Measurements from ENCODE around the gene BANP.
"Not testable (repeated sequence)": the region's sequence is repeated elsewhere in the genome, so short reads cannot be mapped to it uniquely, and the experiment has no call there.

BANP gene

DNA sequence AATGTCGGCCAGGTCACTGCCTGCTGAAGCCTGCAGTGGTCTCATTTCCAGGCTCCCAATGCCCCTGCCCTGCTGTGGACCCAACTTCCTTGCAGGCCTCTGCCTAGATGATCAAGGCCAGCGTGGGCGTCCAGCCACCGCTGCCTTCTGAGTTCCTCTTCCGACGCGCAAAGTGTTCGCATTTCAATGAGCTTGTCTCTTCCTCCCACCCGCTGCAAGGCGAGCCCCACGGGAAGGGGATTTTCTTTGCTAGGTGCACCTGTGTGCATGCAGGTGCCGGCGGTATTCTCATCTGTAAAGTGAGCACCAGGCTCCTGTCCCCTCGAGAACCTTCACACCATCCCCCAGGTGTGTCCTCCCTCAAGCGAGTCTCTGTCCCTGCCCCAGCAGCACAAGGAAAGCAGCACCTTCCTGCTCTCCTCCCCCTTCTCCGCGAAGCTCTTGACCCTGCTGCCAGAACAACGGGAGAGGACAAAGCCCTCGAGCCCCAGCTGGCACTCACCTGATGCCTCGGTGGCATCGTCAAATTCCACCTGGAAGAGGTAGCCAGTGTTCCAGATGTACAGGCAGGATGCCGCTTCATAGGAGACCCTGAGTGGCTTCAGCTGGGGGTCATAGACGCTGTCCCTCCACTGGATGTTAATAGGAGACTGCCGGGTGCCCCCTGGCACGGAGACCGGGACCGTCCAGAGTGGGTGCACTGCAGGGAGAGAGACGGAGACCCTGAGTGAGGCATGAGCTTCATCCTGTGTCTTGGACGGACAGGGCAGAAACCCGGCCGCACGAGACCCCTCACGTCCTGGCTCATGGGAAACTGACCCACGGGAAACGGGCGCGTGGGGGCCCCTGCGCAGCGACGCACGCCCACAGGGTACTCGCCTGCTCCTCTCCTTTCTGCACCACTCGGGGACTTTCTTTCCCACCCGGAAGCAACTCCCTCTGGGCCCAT, 24.7 kb upstream of the BANP start:
- DNase-seq (ENCODE audit: low read depth), result no peak

DNA sequence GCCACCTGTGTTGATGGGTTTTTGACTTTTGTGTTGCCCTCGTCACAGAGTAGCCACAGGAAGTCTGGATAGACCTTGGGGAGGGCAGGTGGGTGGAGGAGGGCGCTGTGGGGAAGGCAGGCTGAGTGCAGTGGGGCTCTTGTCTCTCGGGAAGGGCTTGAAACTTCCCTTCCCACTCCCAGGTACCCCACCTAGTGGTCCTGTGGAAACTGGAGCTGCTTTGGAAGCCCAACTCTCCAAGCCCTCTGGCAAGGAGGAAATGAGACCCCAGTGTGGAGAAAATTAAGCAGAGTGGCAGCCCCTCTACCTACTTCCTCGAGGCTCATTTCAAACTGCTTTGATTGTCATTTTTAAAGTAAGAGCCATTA, 24.1 kb upstream of the BANP start:
- DNase-seq (ENCODE audit: low read depth), result no peak

DNA sequence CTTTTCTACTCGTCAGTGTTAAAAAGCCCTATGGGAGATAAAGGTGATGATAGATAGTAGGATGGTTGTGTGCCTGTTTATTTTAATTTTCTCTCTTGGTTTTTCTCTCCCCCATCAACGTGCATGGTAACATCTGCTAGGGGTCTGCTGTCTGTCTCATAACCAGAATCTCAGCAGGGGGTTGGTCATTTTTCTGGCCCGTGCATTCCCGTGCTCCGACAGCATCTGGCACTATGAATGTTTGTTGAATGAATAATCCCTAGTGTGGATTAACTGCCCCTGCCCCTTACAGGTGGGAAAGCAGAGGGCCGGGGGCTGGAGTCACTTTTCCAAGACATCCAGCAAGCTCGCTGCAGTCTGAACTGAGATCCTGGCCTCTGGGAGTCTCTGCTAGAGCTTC, 21.2 kb upstream of the BANP start:
- DNase-seq (ENCODE audit: low read depth), result peak; percentile 47

DNA sequence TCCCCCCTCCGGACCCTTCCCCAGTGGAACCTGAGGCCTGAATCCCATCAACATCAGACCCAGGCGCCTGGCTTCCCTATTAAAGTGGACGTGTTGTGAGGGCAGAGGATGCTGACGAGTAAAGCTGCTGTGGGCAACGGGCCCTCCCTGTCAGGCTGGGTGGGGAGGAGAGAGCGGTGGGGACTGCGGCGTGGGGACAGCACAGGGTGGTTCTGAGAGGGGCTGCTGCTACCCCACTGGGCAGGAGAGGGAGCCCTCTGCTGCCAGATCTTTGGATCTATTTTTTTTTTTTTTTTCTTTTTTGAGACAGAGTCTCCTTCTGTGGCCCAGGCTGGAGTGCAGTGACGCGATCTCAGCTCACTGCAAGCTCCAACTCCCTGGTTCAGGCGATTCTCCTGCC, 20.8 kb upstream of the BANP start:
- DNase-seq (ENCODE audit: low read depth), result no peak

DNA sequence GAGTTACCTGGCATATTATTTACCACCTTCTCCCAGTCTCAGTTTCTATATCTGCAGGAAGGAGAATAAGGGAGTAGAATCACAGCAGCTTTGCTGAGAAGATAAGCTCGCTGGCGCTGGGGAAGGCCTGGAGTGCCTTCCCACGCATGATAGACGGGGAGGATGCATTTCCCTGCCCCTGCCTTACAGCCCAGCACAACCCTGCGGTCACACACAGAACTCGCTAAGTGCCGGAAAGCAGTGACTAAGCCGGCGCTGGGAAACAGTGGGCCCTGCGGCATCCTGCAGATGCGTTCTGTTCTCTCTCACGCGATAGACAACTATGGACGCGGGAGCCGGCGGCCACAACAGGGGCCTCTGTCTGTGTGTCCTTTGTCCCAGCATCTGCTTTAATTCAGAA, 19.7 kb upstream of the BANP start:
- DNase-seq (ENCODE audit: low read depth), result peak; percentile 96

DNA sequence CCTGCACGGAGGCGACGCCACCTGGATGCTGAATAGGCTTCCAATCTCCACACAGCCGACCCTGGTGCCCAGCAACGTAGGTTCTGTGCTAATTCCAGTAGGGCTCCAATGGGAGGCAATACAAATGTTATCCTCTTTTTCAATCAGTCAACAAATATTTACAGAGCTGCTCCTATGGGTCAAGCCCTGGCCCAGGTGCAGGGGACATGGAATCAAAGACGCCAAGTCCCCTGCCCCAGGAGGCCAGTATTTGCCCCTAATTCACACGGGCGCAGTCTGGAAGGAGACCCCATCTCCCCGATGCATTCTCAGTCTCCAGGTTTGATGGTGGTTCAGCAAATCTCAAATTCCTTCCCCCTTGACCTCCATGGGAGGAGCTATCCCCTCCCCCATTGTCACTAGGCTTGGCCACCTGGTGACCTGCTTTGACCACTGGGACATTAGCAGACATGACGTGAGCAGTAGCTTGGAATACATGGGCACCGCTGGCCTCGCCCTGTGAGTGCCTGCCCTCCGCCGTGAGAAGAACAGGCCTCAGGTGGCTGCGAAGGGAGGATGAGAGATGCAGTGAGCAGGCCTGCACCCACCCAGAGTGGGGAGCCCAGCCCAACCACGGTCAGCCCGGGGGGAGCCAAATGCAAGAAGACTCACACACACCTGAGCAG, 18.6 kb upstream of the BANP start:
- DNase-seq (ENCODE audit: low read depth), result not testable (repeated sequence)

DNA sequence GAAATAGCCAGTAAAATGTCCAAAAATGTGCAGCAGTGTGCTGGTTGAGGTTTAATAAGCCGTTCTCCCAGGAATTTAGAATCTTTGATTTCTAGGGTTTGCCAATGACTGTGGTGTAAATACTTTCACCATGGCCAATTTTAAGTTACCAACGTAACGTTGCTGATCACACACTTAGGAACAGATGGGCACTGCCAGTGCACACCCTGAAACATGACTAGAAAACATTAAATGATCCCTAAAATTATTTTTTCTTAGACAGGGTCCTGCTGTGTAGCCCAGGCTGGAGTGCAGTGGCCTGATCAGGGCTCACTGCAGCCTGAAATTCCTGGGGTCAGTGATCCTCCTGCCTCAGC, 18.1 kb upstream of the BANP start:
- no peak for DNase-seq (ENCODE audit: low read depth)

DNA sequence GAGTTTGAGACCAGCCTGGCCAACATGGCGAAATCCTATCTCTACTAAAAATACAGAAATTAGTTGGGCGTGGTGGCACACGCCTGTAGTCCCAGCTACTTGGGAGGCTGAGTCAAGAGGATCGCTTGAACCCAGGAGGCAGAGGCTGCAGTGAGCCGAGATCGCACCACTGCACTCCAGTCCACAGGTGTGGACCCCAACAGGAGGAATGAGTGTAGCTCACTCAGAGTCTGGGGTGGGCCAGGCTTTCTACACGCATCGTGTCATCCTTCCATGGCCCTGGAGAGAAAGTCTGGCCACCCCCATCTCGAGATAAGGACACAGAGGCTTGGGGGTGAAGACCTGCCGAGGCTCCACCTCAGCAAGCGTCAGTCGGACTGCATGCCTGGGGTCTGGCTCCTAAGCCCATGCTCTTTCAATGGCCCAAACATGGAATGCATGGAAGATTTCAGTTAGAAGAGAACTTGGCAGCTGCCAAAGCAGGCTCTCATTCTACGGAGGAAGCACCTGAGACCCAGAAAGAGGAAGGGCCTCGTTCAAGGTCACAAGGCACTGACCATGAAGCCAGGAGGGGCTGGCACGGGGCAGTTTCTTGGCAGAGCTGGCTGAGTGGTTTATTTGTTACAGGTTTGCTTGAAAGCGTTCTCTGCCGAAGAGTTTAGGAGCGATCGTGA, 16.3 kb upstream of the BANP start:
- not testable (repeated sequence) for DNase-seq (ENCODE audit: low read depth)

DNA sequence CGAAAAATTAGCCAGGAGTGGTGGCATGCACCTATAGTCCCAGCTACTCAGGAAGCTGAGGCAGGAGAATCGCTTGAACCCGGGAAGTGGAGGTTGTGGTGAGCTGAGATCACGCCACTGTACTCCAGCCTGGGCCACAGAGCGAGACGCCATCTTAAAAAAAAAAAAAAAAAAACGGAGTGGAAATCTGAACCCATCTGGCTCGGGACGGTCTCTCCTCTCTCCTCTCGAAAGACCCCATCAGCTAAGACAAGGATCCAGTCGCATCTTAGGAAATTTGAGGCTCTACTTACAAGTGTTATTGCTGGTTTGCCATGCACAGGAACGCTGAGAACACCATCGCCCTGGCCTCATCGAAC, 15.2 kb upstream of the BANP start:
- not testable (repeated sequence) for DNase-seq (ENCODE audit: low read depth)

DNA sequence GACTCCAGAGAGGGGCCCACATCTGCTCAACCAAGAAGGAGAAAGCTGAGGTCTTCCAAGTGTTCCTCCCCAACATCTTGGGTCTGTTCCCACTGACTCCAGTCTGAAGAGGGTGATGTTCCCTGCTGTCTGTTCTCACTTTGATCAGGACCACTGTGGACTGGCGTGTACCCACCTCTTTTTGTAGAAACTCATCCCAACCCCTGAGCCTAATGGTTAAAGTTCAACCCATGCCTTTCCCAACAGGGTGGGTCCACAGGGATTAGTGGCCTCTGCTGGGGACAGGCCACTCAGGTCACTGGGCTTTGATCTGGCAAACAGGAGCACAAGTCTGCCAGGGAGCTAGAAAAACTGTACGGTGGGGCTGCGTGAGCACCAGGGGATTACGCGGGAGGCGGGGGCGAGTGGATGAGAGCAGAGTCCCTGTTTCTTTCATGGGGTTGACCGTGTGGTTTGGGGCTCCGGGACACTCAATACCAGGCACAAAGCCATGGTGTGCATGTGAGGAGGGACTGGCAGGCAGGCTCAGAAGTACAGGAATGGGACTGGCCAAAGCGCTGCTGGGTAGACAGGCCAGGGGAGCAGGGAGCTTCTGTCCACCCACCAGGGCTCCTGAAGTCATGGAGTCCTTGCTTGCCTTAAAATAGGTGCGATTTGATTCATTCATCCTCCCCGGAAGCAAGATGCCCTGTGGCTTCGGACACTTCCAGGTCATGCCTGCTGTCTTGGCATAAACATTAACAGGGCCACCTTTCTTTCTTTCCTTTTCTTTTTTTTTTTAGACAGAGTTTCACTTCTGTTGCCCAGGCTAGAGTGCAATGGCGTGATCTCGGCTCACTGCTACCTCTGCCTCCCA, 14.6 kb upstream of the BANP start, which contains the start of gene CA5A:
TSS of gene CA5A (minus strand) at position 155 of the 856 bp plus-strand sequence. CDS start at position 76, 79 bp downstream.
- DNase-seq (ENCODE audit: low read depth), result no peak

DNA sequence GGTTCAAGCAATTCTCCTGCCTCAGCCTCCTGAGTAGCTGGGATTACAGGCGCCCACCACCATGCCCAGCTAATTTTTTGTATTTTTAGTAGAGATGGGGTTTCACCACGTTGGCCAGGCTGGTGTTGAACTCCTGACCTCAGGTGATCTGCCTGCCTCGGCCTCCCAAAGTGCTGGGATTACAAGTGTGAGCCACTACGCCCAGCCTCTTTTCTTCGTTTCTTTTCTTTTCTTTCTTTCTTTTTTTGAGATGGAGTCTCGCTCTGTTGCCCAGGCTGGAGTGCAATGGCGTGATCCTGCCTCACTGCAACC, 14.0 kb upstream of the BANP start:
- DNase-seq (ENCODE audit: low read depth), result not testable (repeated sequence)

DNA sequence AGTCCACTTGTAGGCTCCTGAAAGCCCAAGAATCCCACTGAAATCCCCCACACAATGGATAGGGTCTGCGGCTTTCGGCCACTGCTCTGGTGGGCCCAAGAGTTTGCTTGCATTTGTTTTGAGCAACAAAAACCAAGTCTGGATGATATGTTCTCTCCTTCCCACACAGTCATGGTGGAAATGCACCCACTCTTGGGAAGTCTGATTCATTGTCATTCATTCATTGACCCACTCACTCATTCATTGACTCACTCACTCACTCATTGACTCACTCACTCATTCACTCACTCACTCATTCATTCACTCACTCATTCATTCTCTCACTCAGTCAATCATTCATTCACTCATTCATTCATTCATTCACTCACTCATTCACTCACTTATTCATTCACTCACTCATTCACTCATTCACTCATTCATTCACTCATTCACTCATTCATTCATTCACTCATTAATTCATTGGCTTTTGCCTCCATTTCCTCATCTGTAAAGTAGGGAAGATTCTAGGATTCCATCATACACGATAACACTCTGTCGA, 12.8 kb upstream of the BANP start:
- no peak for DNase-seq (ENCODE audit: low read depth)

DNA sequence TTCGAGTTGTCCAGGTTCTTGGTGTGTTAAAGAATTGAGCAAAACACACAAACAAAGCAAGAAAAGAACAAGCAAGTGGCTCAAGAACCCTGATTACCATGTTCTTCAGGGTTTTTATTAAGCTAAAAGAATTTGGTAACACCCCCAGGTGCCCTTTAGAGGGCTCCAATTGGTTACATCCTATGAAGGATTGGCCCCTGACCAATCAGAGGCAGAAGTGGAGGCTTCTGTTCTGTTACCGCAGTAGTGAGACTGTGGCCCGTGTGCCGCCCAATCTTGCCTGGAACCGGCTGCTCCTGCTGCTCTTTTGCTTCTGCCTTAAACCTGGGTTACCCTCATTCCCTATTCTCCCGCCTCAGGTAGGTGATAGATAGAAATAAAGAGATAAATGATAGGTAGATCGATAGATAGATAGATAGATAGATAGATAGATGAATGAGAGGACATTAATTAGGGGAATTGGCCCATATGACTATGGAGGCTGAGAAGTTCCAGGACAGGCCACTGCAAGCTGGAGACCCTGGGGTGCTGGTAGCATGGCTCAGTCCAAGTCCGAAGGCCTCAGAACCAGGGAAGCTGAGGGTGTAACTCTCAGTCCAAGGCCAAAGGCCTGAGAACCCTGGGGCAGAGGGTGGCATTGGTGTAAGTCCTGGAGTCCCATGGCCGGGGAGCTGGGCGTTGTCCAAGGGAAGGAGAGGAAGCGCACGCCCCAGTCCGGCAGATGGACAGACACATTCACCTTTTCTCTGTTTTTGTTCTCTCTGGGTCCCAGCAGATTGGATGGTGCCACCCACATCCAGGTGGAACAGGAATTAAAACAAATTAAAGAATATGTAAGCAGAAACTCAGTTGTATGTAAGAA, 11.4 kb upstream of the BANP start:
- DNase-seq (ENCODE audit: low read depth), result no peak

DNA sequence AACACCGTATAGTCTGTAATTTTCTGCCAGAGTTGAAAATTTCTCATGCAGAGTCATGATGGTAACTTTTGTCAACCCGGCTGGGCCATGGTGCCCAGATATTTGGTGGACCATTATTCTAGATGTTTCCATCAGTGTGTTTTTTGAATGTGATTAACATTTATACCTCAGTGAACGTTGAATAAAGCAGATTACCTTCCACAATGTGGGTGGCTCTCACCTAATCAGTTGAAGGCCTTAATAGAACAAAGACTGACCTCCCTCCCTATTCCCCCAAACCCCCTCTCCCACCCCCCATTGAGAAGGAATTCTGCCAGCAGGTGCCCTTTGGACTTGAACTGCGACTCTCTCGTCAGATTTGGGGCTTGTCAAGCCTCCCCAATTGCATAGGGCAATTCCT, 8.6 kb upstream of the BANP start:
- no peak for DNase-seq (ENCODE audit: low read depth)

DNA sequence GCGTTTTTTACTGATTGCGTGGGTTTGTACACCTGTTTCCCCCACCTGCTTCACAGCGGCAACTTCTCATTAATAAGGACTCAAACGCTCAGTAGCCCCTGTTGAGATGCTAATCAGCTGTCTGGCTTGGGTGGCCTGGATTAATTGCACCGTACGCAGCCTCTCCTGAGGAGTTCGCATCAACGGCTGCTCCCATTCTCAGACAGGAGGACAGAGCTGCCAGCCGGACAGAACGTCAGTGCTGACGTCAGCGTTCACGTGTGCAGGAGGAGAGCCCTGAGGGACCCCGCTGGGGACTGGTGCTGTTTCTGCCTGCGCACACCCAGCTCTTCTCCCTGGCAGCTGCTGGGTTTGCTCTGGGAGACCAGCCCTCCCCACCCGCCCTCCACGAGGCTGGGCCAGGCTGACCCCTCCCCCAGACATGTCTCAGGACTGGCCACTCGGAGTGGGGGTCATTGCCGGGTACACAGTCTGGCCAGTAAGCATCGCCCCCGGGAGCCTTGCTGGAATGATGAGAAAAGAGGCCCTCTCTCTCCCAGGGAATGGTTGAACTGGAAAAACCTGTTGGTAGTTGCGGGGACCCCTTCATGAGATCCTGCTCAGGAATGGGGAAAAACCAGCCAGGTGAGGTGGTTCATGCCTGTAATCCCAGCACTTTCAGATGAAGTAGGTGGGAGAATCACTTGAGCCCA, 5.7 kb upstream of the BANP start:
- peak; percentile 74 for DNase-seq (ENCODE audit: low read depth)

DNA sequence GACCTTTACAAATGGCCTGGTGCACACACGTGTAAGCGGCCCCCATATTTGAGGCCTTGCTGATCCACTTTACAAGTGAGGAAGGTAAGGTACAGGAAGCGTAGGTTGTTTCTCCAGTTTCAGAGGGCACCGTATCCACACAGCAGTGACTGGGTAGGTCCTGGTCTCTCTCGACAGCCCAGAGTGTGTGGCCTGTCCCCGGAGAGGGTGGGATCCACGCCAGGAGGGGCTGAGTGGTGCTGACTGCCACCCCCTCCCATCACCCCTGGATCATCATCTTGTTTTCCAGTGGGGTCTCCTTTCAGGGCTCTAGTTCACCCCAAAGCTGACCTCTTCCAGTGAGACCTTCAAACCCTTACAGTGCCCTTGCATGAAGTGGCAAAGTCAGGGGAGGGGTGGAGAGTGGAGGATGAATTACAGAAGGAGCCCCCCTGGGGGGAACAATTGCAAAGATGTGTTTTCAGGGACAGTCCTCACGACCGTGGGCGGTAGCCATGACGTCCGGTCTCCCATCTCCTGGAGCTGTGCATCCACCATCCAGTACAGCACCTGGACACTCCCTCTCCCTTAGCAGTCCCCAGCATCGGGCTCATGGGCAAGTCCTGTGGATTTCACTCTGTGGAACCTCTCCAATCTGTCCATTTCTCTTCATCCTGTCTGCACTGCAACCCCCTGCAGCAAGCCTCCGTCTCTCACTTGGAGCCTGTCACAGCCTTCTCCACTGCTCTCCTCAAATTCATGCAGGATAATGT, 4.5 kb upstream of the BANP start:
- no peak for DNase-seq (ENCODE audit: low read depth)

DNA sequence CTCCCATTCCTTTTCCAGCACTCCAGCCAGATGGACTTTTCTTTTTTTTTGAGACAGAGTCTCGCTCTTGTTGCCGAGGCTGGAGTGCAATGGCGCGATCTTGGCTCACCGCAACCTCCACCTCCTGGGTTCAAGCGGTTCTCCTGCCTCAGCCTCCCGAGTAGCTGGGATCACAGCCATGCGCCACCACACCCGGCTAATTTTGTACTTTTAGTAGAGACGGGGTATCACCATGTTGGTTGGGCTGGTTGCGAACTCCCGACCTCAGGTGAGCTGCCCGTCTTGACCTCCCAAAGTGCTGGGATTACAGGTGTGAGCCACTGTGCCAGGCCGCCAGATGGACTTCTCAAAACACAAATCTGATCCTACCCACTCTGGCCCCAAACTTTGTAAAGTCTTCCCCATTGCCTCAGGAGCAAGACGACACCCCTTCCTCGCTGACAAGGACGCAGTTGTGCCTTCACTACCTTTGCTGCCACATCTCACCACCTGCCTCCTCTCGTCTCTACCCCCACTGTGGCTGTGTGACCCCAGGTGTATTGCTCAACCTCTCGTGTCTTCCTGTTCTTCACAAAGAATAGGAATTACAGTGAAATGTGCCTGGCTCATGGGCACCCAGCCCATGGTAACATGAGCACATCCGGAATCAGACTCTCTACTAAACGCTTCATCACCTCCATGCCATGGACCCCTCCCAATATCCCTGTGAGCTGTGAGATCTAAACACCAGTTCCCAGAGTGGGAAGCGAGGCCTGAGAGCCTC, 3.7 kb upstream of the BANP start:
- no peak for DNase-seq (ENCODE audit: low read depth)

DNA sequence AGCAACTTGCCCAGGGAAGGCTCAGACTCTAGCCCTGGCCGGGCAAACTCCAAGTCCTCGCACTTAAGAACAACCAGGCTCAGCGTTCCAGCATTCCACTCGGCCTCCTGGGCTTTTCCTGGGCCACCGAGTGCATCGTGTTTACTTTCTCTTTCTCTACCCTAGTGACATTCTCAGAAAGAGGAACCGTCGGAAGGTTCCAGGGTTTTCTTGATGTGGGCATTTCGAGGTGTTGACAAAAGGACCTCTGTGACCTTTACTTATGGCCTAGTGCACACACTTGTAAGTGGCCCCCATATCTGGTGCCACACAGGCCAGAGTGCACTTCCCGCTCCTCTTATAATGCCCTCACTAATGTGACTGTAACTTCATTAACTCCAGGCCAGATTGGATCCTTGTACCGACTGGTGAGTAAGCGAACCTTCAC, 3.1 kb upstream of the BANP start:
- no peak for DNase-seq (ENCODE audit: low read depth)

DNA sequence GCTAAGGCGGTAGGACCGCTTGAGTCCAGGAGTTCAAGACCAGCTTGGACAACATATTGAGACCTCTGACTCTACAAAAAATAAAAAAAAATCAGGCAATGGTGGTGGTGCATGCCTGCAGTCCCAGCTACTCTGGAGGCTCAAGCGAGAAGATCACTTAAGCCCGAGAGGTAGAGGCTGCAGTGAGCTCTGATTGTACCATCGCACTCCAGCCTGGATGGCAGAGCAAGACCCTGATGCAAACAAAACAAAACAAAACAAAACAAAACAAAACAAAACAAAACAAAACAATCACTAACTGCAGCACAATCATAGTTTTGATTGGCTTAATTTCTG, 2.5 kb upstream of the BANP start:
- DNase-seq (ENCODE audit: low read depth), result no peak
